OCI-LY7 (cell line): ENCODE data around the gene PLA2G2A. TPM values are rescaled to one million over a fixed set of nuclear protein-coding genes. Genes with fewer than 3 reads are reported as not detected.

Experiments used
- BruUV-seq: library from RNA; stranded (reverse); fragments of 400-500 nt; replicated peaks from 2 replicates; lab custom pipeline; 2021; lab: Mats Ljungman, UMichigan
- CTCF ChIA-PET: fragments of 300-600 bp; sonication (Branson Sonifier 250); formaldehyde crosslinking; loops from one replicate; lab custom pipeline; 2022; ENCODE audit warnings: antibody characterized with exemption; ENCODE audit not compliant: unreplicated experiment; lab: Charles Lee
- POLR2A ChIA-PET: fragments of 300-600 bp; sonication (Branson Sonifier 250); formaldehyde crosslinking; loops from one replicate; lab custom pipeline; 2022; ENCODE audit warnings: antibody characterized with exemption; lab: Charles Lee
- DNase-seq: peaks from one replicate; pipeline ENCODE4 v3.0.0-alpha.2; 2015; ENCODE audit warnings: low spot score
- H2AFZ ChIP-seq: fragments of 200-600 bp; sonication (generic), shearing (Covaris generic); 2 replicates; pipeline ENCODE4 v1.6.1; 2014; ENCODE audit warnings: mild to moderate bottlenecking, antibody characterized with exemption, low read length, moderate library complexity
- H3K27ac ChIP-seq: fragments of 200-600 bp; sonication (generic); 2 replicates; pipeline ENCODE4 v1.5.1; 2014; ENCODE audit warnings: mixed run types, low read depth, mild to moderate bottlenecking, moderate library complexity, low read length, inconsistent platforms; ENCODE audit not compliant: poor library complexity, severe bottlenecking
- H3K36me3 ChIP-seq: fragments of 200-600 bp; sonication (generic); 2 replicates; pipeline ENCODE4 v1.6.1; 2014; ENCODE audit warnings: mild to moderate bottlenecking, antibody characterized with exemption, low read length, moderate library complexity, mixed read lengths; ENCODE audit not compliant: insufficient read depth
- H3K4me1 ChIP-seq: fragments of 200-600 bp; sonication (generic); 2 replicates; pipeline ENCODE4 v1.5.1; 2014; ENCODE audit warnings: mild to moderate bottlenecking, low read length; ENCODE audit not compliant: insufficient read depth, poor library complexity, severe bottlenecking
- H3K4me2 ChIP-seq: fragments of 200-600 bp; sonication (generic); 2 replicates; pipeline ENCODE4 v1.6.1; 2014; ENCODE audit warnings: mild to moderate bottlenecking, low read length
- H3K4me3 ChIP-seq: fragments of 200-600 bp; sonication (generic); 2 replicates; pipeline ENCODE4 v1.5.1; 2014; ENCODE audit warnings: mild to moderate bottlenecking, low read depth, low read length; ENCODE audit not compliant: poor library complexity, severe bottlenecking
- H3K79me2 ChIP-seq: fragments of 200-600 bp; sonication (generic); 2 replicates; pipeline ENCODE4 v1.6.1; 2016; ENCODE audit warnings: low read depth, mild to moderate bottlenecking, low read length, moderate library complexity, mixed read lengths; ENCODE audit not compliant: insufficient read depth
- H3K9me2 ChIP-seq: fragments of 200-600 bp; sonication (generic); 2 replicates; pipeline ENCODE4 v1.6.1; 2016; ENCODE audit warnings: mild to moderate bottlenecking, low read length, mixed read lengths; ENCODE audit not compliant: insufficient read depth
- H3K9me3 ChIP-seq: fragments of 200-600 bp; sonication (generic); 2 replicates; pipeline ENCODE4 v1.6.1; 2014; ENCODE audit warnings: mild to moderate bottlenecking, mixed run types, low read length, mixed read lengths
- H4K20me1 ChIP-seq: fragments of 200-600 bp; sonication (generic); 2 replicates; pipeline ENCODE4 v1.6.1; 2014; ENCODE audit warnings: mild to moderate bottlenecking, antibody characterized with exemption, low read length, moderate library complexity, mixed read lengths; ENCODE audit not compliant: insufficient read depth
- CTCF ChIP-seq: fragments of 200-600 bp; sonication (generic); conservative IDR thresholded peaks from 2 replicates; pipeline ENCODE4 v1.5.1; 2014; ENCODE audit warnings: mild to moderate bottlenecking, antibody characterized with exemption, low read length, moderate library complexity, mixed read lengths
- EZH2phosphoT487 ChIP-seq: fragments of 200-600 bp; sonication (generic); IDR thresholded peaks from 2 replicates; pipeline ENCODE4 v1.6.1; 2018; ENCODE audit warnings: low read depth, borderline replicate concordance, mild to moderate bottlenecking, mixed run types, antibody characterized with exemption, low read length, moderate library complexity, mixed read lengths
- intact Hi-C: fragments of 100-400 bp; cut with micrococcal nuclease; formaldehyde crosslinking; loops from one replicate; pipeline ENCODE4 v1.10.0; 2022; ENCODE audit not compliant: unreplicated experiment
- total RNA-seq, 2 experiments: library from RNA; depleted of rRNA in 1 of 2; stranded (reverse); fragments of >200 nt in 1 of 2; shearing (Covaris generic) in 1 of 2; gene quantifications; 2 replicates each; pipeline ENCODE4 v1.2.3, GENCODE V29; 2014 to 2022

PLA2G2A gene
- total RNA-seq, 2 experiments from 2014 or later = not detected

GRCh38 chr1:19973616-19974015, 5.8 kb downstream of the PLA2G2A start:
- Histone ChIP-seq H3K79me2 (no peaks in the 10 kb centered on the region), H3K4me1 (no peaks in the 10 kb centered on the region), H3K36me3 (no peaks in the 10 kb centered on the region), H3K4me2 (no peak overlapping the region), H3K9me3 (no peaks in the 10 kb centered on the region), H3K27ac (no peak overlapping the region), H2AFZ (no peak overlapping the region), H4K20me1 (no peaks in the 10 kb centered on the region), H3K4me3 (no peak overlapping the region), H3K9me2 (no peaks in the 10 kb centered on the region)
- DNase-seq = no peak
- no TSS peak for BruUV-seq
- ChIA-PET CTCF (no interaction called here), POLR2A (interaction anchor here (0.6 kb wide), 1 partner anchor 106 kb away, joined by 4 read pairs; no protein-coding TSS in a partner anchor)
- no peak for TF ChIP-seq CTCF
- no peak for TF ChIP-seq EZH2phosphoT487
- intact Hi-C loops = no loop called here

GRCh38 chr1:19971664-19972063, 7.8 kb downstream of the PLA2G2A start:
- BruUV-seq = no TSS peak
- DNase-seq = no peak
- POLR2A ChIA-PET = no interaction called here

More at GRCh38 chr1:19971664-19972063, 7.8 kb downstream of the PLA2G2A start:
- no peaks in the 10 kb centered on the region for H3K79me2 ChIP-seq
- H4K20me1 ChIP-seq = no peaks in the 10 kb centered on the region
- CTCF ChIA-PET = no interaction called here
- TF ChIP-seq EZH2phosphoT487 (no peak), CTCF (no peak)
- no peak overlapping the region for H2AFZ ChIP-seq
- H3K9me2 ChIP-seq = no peaks in the 10 kb centered on the region
- H3K4me1 ChIP-seq = no peaks in the 10 kb centered on the region
- no peak overlapping the region for H3K4me3 ChIP-seq
- H3K4me2 ChIP-seq = no peak overlapping the region
- no peak overlapping the region for H3K27ac ChIP-seq
- no peaks in the 10 kb centered on the region for H3K9me3 ChIP-seq
- H3K36me3 ChIP-seq = no peaks in the 10 kb centered on the region
- intact Hi-C loops = no loop called here
